Measurements from ENCODE around the gene FBXO11. TPM values are rescaled to one million over a fixed set of nuclear protein-coding genes. Genes with fewer than 3 reads are reported as not detected.

Gene FBXO11
- total RNA-seq, 4 donors from 2014 or later, result 37.3 to 53.8 (median 47.0) TPM

GRCh38 chr2:47769318-47769717 is 137.0 kb downstream of the FBXO11 start:
- TF ChIP-seq POLR2AphosphoS5 (IDR thresholded peaks at IDR 0.05), result no peak
- no peak for TF ChIP-seq EP300 (IDR thresholded peaks at IDR 0.05)
- TF ChIP-seq POLR2A (IDR thresholded peaks at IDR 0.05; ENCODE audit: low read depth), result no peak
- no peak for TF ChIP-seq CTCF (IDR thresholded peaks at IDR 0.05)
- H3K27me3 ChIP-seq, result peaks cover 0 to 7% (median 0%) of the 10 kb centered on the region in 4 donors
- WGBS, result 92% methylated on average over 9 of the region's 9 CpGs
- H3K9me3 ChIP-seq, result peaks cover 0 to 6% (median 0%) of the 10 kb centered on the region in 4 donors
- peaks cover 0 to 7% (median 7%) of the 10 kb centered on the region in 4 donors for H3K4me1 ChIP-seq
- no peak overlapping the region for H3K27ac ChIP-seq (replicated peaks in 1 of 4)
- no peak for DNase-seq (ENCODE audit: extremely low spot score)
- intact Hi-C loops (cut with DNase I), result loop anchor here (10.0 kb wide), 1 partner anchor 435 kb away; no protein-coding TSS in a partner anchor
- H3K36me3 ChIP-seq, result no peaks in the 10 kb centered on the region
- no peak overlapping the region for H3K4me3 ChIP-seq

- 24% methylated on average over 25 of the region's 28 CpGs for WGBS
- H3K9me3 ChIP-seq, result peaks cover 0 to 6% (median 0%) of the 10 kb centered on the region in 4 donors
- H3K4me1 ChIP-seq, result peaks cover 0 to 7% (median 7%) of the 10 kb centered on the region in 4 donors
- no peak overlapping the region for H3K27ac ChIP-seq (replicated peaks in 1 of 4)
- no peaks in the 10 kb centered on the region for H3K36me3 ChIP-seq
- peaks cover 0 to 7% (median 0%) of the 10 kb centered on the region in 4 donors for H3K27me3 ChIP-seq
- peak; percentile 92 for DNase-seq (ENCODE audit: extremely low spot score)
- intact Hi-C loops (cut with DNase I), result loop anchor here (1.0 to 10.0 kb wide), 2 partner anchors 331 to 433 kb away; no protein-coding TSS in a partner anchor
- TF ChIP-seq POLR2A (IDR thresholded peaks at IDR 0.05; ENCODE audit: low read depth) (no peak), EP300 (IDR thresholded peaks at IDR 0.05) (no peak), CTCF (IDR thresholded peaks at IDR 0.05) (peak; percentile 94 to 100 (median 99)), POLR2AphosphoS5 (IDR thresholded peaks at IDR 0.05) (no peak)
- H3K4me3 ChIP-seq, result peak overlapping the region in 2 of 4 donors; percentile 22 to 34
These were observed 138.3 kb downstream of the FBXO11 start for GRCh38 chr2:47767880-47768609.

GRCh38 chr2:47767497-47767844 is 138.8 kb downstream of the FBXO11 start:
- no peak for DNase-seq (ENCODE audit: extremely low spot score)
- H3K4me3 ChIP-seq, result peak overlapping the region in 1 of 4 donors; percentile 22
- H3K27me3 ChIP-seq, result peaks cover 0 to 7% (median 0%) of the 10 kb centered on the region in 4 donors
- peaks cover 0 to 6% (median 0%) of the 10 kb centered on the region in 4 donors for H3K9me3 ChIP-seq
- WGBS, result 57% methylated on average over 3 of the region's 3 CpGs
- H3K36me3 ChIP-seq, result no peaks in the 10 kb centered on the region
- H3K4me1 ChIP-seq, result peaks cover 0 to 7% (median 7%) of the 10 kb centered on the region in 4 donors
- intact Hi-C loops (cut with DNase I), result loop anchor here (10.0 kb wide), 1 partner anchor 433 kb away; no protein-coding TSS in a partner anchor
- no peak overlapping the region for H3K27ac ChIP-seq (replicated peaks in 1 of 4)
- TF ChIP-seq POLR2AphosphoS5 (IDR thresholded peaks at IDR 0.05), result no peak
- no peak for TF ChIP-seq CTCF (IDR thresholded peaks at IDR 0.05)
- no peak for TF ChIP-seq POLR2A (IDR thresholded peaks at IDR 0.05; ENCODE audit: low read depth)
- no peak for TF ChIP-seq EP300 (IDR thresholded peaks at IDR 0.05)

GRCh38 chr2:47751856-47752414 is 154.4 kb downstream of the FBXO11 start:
- DNase-seq (ENCODE audit: extremely low spot score), result no peak
- H3K4me1 ChIP-seq, result no peaks in the 10 kb centered on the region
- intact Hi-C loops (cut with DNase I), result no loop called here
- H3K27me3 ChIP-seq, result no peaks in the 10 kb centered on the region
- no peak for TF ChIP-seq POLR2AphosphoS5 (IDR thresholded peaks at IDR 0.05)
- TF ChIP-seq EP300 (IDR thresholded peaks at IDR 0.05), result no peak
- TF ChIP-seq POLR2A (IDR thresholded peaks at IDR 0.05; ENCODE audit: low read depth), result no peak
- no peak for TF ChIP-seq CTCF (IDR thresholded peaks at IDR 0.05)
- H3K27ac ChIP-seq (replicated peaks in 1 of 4), result peak overlapping the region in 1 of 4 donors; percentile 10
- peaks cover 0 to 15% (median 7%) of the 10 kb centered on the region in 4 donors for H3K9me3 ChIP-seq
- 72% methylated on average over 10 of the region's 10 CpGs for WGBS
- H3K36me3 ChIP-seq, result no peaks in the 10 kb centered on the region
- H3K4me3 ChIP-seq, result no peak overlapping the region
